ENCODE data around the gene FUNDC2. TPM values are rescaled to one million over a fixed set of nuclear protein-coding genes. Genes with fewer than 3 reads are reported as not detected.

FUNDC2 gene
- total RNA-seq, 1 experiment from 2014 or later, result 80.7 TPM

DNA sequence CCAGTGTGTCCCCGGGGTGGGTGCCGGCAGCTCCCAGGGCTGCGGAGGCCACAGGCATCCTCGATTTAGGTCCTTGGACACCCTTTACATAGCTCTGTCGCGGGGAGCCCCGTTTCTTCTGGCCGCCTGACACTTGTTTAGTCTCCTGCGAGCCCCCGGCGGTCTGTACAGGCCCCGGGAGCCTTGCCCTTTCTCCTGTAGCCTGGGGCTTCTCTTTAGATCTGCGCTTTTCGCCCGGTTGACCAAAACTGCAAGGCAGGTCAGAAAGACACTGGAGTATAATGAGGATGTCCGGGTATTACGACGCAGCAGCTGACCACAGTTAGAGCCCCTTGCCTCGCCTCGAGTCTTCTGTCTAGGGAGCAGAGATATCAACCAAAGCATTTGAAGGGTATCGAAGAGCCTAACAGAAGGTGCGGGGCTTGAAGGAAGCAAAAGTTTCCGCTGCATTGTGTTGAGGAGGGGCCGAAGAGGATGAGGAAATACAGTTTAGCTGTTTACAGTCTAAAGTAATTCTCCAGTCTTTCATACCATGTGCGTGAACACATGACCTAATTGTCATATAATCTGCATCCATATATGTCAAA lies 45.1 kb downstream of the FUNDC2 start:
- POLR2A ChIA-PET (ENCODE audit: unreplicated experiment), result no interaction called here
- Histone ChIP-seq H3K9ac (ENCODE audit: low read length) (peak overlapping the region; percentile 86), H3K4me1 (ENCODE audit: insufficient read depth, low read length) (peaks cover 43% of the 10 kb centered on the region), H3K4me2 (ENCODE audit: low read length) (peak overlapping the region; percentile 97), H3K27ac (ENCODE audit: low read length) (peak overlapping the region; percentile 41; the same call in 1 of the 2 replicates), H3K36me3 (ENCODE audit: low read depth, low read length) (peaks cover 5% of the 10 kb centered on the region; the same call in 1 of the 2 replicates), H3K79me2 (ENCODE audit: low read length) (peaks cover 72% of the 10 kb centered on the region), H2AFZ (ENCODE audit: low read length) (peak overlapping the region; percentile 74), H4K20me1 (ENCODE audit: low read length) (peaks cover 7% of the 10 kb centered on the region; the same call in 1 of the 2 replicates), H3F3A (ENCODE audit: low read length, unreplicated experiment) (no peaks in the 10 kb centered on the region), H3K4me3 (ENCODE audit: low read length) (peak overlapping the region; percentile 98), H3K9me3 (ENCODE audit: low read length) (no peaks in the 10 kb centered on the region), H3K27me3 (ENCODE audit: low read length) (no peaks in the 10 kb centered on the region), H3K9me2 (replicated peaks; ENCODE audit: low read length) (no peaks in the 10 kb centered on the region)
- CTCF ChIA-PET, result no interaction called here
- no peak for DNase-seq
- TSS peak; percentile 67 for BruUV-seq (replicated peaks)
- TF ChIP-seq EZH2phosphoT487 (IDR thresholded peaks at IDR 0.05; ENCODE audit: borderline replicate concordance, low read length), result no peak
- TF ChIP-seq, protein P1, sequence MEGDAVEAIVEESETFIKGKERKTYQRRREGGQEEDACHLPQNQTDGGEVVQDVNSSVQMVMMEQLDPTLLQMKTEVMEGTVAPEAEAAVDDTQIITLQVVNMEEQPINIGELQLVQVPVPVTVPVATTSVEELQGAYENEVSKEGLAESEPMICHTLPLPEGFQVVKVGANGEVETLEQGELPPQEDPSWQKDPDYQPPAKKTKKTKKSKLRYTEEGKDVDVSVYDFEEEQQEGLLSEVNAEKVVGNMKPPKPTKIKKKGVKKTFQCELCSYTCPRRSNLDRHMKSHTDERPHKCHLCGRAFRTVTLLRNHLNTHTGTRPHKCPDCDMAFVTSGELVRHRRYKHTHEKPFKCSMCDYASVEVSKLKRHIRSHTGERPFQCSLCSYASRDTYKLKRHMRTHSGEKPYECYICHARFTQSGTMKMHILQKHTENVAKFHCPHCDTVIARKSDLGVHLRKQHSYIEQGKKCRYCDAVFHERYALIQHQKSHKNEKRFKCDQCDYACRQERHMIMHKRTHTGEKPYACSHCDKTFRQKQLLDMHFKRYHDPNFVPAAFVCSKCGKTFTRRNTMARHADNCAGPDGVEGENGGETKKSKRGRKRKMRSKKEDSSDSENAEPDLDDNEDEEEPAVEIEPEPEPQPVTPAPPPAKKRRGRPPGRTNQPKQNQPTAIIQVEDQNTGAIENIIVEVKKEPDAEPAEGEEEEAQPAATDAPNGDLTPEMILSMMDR (conservative IDR thresholded peaks at IDR 0.05; ENCODE audit: low read depth, low read length), result no peak
- intact Hi-C loops (cut with micrococcal nuclease), result loop anchor here (1.0 kb wide), 1 partner anchor 45 kb away; the partner anchor contains the start of gene FUNDC2
- peak; percentile 0; the same call in 1 of the 2 replicates for ATAC-seq

DNA sequence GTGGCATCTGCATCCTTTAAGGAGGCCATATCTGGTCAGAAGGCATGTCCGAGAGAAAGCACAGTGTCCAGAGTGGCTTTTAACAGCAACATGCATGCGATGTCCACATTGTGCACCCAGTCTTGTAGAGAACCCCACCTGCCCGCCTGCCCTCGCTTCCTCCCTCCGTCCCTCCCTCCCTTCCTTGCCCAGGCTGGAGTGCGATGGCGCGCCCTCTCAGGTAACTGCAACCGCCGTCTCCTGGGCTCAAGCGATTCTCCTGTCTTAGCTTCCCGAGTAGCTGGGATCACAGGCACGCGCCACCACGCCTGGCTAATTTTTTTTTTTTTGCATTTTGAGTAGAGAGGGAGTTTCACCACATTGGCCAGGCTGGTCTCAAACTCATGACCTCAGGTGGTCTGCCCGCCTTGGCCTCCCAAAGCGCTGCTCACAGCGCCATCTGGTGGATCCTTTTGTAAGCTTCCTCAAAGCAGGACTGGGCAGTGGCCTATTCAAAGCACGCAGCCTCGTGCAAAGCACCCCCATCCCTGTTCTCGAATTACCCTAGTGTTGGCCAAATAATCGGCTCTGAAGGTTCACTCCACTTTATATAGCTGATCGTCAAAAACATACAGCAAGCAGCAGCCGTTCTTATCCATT lies 59.7 kb downstream of the FUNDC2 start:
- Histone ChIP-seq H3K4me1 (ENCODE audit: insufficient read depth, low read length) (no peaks in the 10 kb centered on the region), H3K27ac (ENCODE audit: low read length) (no peak overlapping the region), H3K9ac (ENCODE audit: low read length) (no peak overlapping the region), H3K9me3 (ENCODE audit: low read length) (no peaks in the 10 kb centered on the region), H3K79me2 (ENCODE audit: low read length) (no peaks in the 10 kb centered on the region), H3K27me3 (ENCODE audit: low read length) (no peaks in the 10 kb centered on the region), H3K4me3 (ENCODE audit: low read length) (no peak overlapping the region), H2AFZ (ENCODE audit: low read length) (no peak overlapping the region), H3F3A (ENCODE audit: low read length, unreplicated experiment) (no peaks in the 10 kb centered on the region), H3K4me2 (ENCODE audit: low read length) (no peak overlapping the region), H4K20me1 (ENCODE audit: low read length) (no peaks in the 10 kb centered on the region), H3K9me2 (replicated peaks; ENCODE audit: low read length) (no peaks in the 10 kb centered on the region), H3K36me3 (ENCODE audit: low read depth, low read length) (no peaks in the 10 kb centered on the region; the same call in 1 of the 2 replicates)
- TF ChIP-seq, protein P1 (conservative IDR thresholded peaks at IDR 0.05; ENCODE audit: low read depth, low read length), result peak; percentile 70
- no peak for TF ChIP-seq EZH2phosphoT487 (IDR thresholded peaks at IDR 0.05; ENCODE audit: borderline replicate concordance, low read length)
- intact Hi-C loops (cut with micrococcal nuclease), result loop anchor here (1.0 kb wide), 1 partner anchor 105 kb away; no protein-coding TSS in a partner anchor
- ATAC-seq (peak; percentile 66), DNase-seq (peak; percentile 65)
- CTCF ChIA-PET, result no interaction called here
- POLR2A ChIA-PET (ENCODE audit: unreplicated experiment), result no interaction called here
- BruUV-seq (replicated peaks), result no TSS peak

Data from PC-3 (cell line).